Natural killer cell (primary cell): ENCODE data around the gene CRAMP1. TPM values are rescaled to one million over a fixed set of nuclear protein-coding genes. Genes with fewer than 3 reads are reported as not detected.
A peak's percentile ranks its signal among the peaks of the same experiment; 100 is the strongest.

Source experiments
- ATAC-seq, 3 donors: fragments of 150-1000 bp in 2 of 3; fragments of 200-7000 bp in 1 of 3; cut with Tn5 transposase; 1 replicate in 1 of 3; 2 replicates in 2 of 3; pipeline ENCODE4 v1.10.0; 2021; ENCODE audit warnings: mild to moderate bottlenecking in 2 of 3, moderate library complexity in 2 of 3
- DNase-seq, 2 donors: peaks; one replicate each; pipeline versions ENCODE4 v3.0.0 to v3.0.0-alpha.2; 2013 to 2021; ENCODE audit warnings: mixed read lengths in 1 of 2
- H3K27ac ChIP-seq: one replicate; pipeline ENCODE4 v1.5.1; 2013; ENCODE audit warnings: mild to moderate bottlenecking, low read length
- H3K27me3 ChIP-seq: one replicate; pipeline ENCODE4 v1.6.1; 2013; ENCODE audit warnings: low read length; ENCODE audit not compliant: control insufficient read depth, insufficient read depth
- H3K36me3 ChIP-seq: one replicate; pipeline ENCODE4 v1.6.1; 2013; ENCODE audit warnings: low read length; ENCODE audit not compliant: control insufficient read depth, insufficient read depth
- H3K4me1 ChIP-seq: one replicate; pipeline ENCODE4 v1.6.1; 2013; ENCODE audit warnings: low read length; ENCODE audit not compliant: control insufficient read depth, insufficient read depth
- H3K4me3 ChIP-seq: one replicate; pipeline ENCODE4 v1.5.1; 2013; ENCODE audit warnings: low read length
- H3K9me3 ChIP-seq: one replicate; pipeline ENCODE4 v1.6.1; 2013; ENCODE audit warnings: low read length; ENCODE audit not compliant: control insufficient read depth, insufficient read depth
- H3K27ac Mint-ChIP-seq, 2 donors: one replicate each; pipeline ENCODE4 v1.8.0; 2022; ENCODE audit warnings: mild to moderate bottlenecking in 2 of 2, mixed read lengths in 2 of 2, moderate library complexity in 1 of 2
- H3K27me3 Mint-ChIP-seq, 2 donors: one replicate each; pipeline ENCODE4 v1.8.0; 2022; ENCODE audit warnings: low read depth in 2 of 2, mixed read lengths in 2 of 2
- H3K36me3 Mint-ChIP-seq: one replicate; pipeline ENCODE4 v1.8.0; 2022; ENCODE audit warnings: mixed read lengths
- H3K4me1 Mint-ChIP-seq, 2 donors: one replicate each; pipeline ENCODE4 v1.8.0; 2022; ENCODE audit warnings: mixed read lengths in 2 of 2
- H3K4me3 Mint-ChIP-seq: one replicate; pipeline ENCODE4 v1.8.0; 2022; ENCODE audit warnings: mild to moderate bottlenecking, moderate library complexity, mixed read lengths
- H3K9me3 Mint-ChIP-seq, 2 donors: one replicate each; pipeline ENCODE4 v1.8.0; 2022; ENCODE audit warnings: mixed read lengths in 2 of 2
- WGBS: methylation state at CpG from one replicate; pipeline ENCODE4 v1.1.7; 2013; ENCODE audit warnings: missing lambda C conversion rate; ENCODE audit not compliant: insufficient coverage; 5-methylcytosine and 5-hydroxymethylcytosine counted together
- intact Hi-C: fragments of 100-400 bp; cut with micrococcal nuclease; formaldehyde crosslinking; loops from one replicate; pipeline ENCODE4 v1.14.2; 2022
- total RNA-seq, 4 donors: library from RNA; stranded (reverse); fragments of 120-200 nt in 1 of 4; gene quantifications; one replicate each; pipeline versions ENCODE4 v1.2.3 to v1.2.4, GENCODE V29; 2013 to 2022
- TF ChIP-seq, protein P1 (sequence below): fragments of 200-600 bp; IDR thresholded peaks from one replicate; pipeline ENCODE4 v1.8.0; 2022; ENCODE audit warnings: antibody characterized with exemption

The CRAMP1 gene
- total RNA-seq, 3 donors from 2014 or later (not counting 1 experiment from before 2014, with no cell fraction given): 47.8 to 49.8 (median 49.6) TPM

GRCh38 chr16:1613211-1613622, 1.1 kb downstream of the CRAMP1 start:
- intact Hi-C loops: loop anchor here (2.0 to 10.0 kb wide), 4 partner anchors 62 to 192 kb away; partner anchors contain the start of genes CLCN7, JPT2, MAPK8IP3 and UQCC4
- DNase-seq (peak in 1 of 2 donors; percentile 49), ATAC-seq (no peak)
- 2% methylated on average over 20 of the region's 20 CpGs for WGBS
- peaks cover 28 to 38% of the 10 kb centered on the region in 2 donors for H3K4me1 Mint-ChIP-seq
- peaks cover 9% of the 10 kb centered on the region for H3K9me3 ChIP-seq
- no peaks in the 10 kb centered on the region for H3K27me3 ChIP-seq
- peaks cover 0 to 3% of the 10 kb centered on the region in 2 donors for H3K9me3 Mint-ChIP-seq
- peaks cover 0 to 6% of the 10 kb centered on the region in 2 donors for H3K27me3 Mint-ChIP-seq
- H3K27ac ChIP-seq: no peak overlapping the region
- peak overlapping the region; percentile 57 for H3K4me3 ChIP-seq
- peak overlapping the region; percentile 88 for H3K4me3 Mint-ChIP-seq
- peaks cover 18% of the 10 kb centered on the region for H3K36me3 ChIP-seq
- H3K36me3 Mint-ChIP-seq: no peaks in the 10 kb centered on the region
- peak overlapping the region; percentile 68 to 82 for H3K27ac Mint-ChIP-seq
- TF ChIP-seq, protein P1, sequence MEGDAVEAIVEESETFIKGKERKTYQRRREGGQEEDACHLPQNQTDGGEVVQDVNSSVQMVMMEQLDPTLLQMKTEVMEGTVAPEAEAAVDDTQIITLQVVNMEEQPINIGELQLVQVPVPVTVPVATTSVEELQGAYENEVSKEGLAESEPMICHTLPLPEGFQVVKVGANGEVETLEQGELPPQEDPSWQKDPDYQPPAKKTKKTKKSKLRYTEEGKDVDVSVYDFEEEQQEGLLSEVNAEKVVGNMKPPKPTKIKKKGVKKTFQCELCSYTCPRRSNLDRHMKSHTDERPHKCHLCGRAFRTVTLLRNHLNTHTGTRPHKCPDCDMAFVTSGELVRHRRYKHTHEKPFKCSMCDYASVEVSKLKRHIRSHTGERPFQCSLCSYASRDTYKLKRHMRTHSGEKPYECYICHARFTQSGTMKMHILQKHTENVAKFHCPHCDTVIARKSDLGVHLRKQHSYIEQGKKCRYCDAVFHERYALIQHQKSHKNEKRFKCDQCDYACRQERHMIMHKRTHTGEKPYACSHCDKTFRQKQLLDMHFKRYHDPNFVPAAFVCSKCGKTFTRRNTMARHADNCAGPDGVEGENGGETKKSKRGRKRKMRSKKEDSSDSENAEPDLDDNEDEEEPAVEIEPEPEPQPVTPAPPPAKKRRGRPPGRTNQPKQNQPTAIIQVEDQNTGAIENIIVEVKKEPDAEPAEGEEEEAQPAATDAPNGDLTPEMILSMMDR: no peak
- H3K4me1 ChIP-seq: peaks cover 40% of the 10 kb centered on the region

DNA sequence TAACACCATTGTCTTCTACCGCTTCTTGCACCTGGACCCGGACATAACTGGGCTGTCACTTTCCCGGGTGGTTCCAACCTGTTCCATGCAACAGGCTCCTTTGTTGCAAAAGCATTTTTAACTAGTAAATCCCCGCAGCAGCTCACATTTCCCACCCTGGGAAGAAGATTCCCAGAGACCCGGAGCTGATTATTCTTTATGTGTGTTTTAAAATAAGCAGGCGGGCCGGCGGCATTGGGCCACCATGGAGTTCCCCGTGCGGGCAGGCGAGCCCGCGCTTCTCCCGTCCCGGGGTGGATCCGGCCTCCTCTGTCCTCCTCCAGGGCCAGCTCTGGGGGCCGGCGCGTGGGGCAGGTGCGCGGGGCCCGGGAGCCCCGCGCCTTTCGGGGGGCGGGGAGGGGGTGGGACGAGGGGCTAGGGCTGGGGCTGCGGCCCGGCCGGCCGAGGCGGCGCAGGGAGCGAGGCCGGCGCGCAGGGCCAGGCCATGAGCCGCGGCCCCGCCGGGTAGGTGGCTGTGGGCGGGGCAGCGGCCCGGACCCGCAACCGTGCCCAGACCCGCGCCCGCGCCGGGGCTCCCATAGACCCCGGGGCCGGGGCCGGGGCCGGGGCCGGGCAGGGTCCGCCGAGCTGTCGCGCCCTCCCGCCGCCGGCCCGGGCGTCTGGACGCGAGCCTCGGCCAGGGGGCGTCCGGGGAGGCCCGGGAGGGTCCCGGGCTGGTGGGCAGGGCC, 1.7 kb downstream of the CRAMP1 start:
- peak in 1 of 2 donors; percentile 40 for DNase-seq
- H3K27me3 ChIP-seq: no peaks in the 10 kb centered on the region
- ATAC-seq: no peak
- peaks cover 0 to 3% of the 10 kb centered on the region in 2 donors for H3K9me3 Mint-ChIP-seq
- H3K4me3 Mint-ChIP-seq: peak overlapping the region; percentile 88
- H3K4me3 ChIP-seq: peak overlapping the region; percentile 8
- H3K27ac ChIP-seq: no peak overlapping the region
- peaks cover 22% of the 10 kb centered on the region for H3K36me3 ChIP-seq
- peak overlapping the region; percentile 68 to 82 for H3K27ac Mint-ChIP-seq
- peaks cover 40% of the 10 kb centered on the region for H3K4me1 ChIP-seq
- TF ChIP-seq, protein P1: no peak
- H3K9me3 ChIP-seq: peaks cover 9% of the 10 kb centered on the region
- H3K27me3 Mint-ChIP-seq: peaks cover 0 to 6% of the 10 kb centered on the region in 2 donors
- intact Hi-C loops: loop anchor here (2.0 to 10.0 kb wide), 4 partner anchors 61 to 193 kb away; partner anchors contain the start of genes CLCN7, JPT2, MAPK8IP3 and UQCC4
- WGBS: under 1% methylated on average over 68 of the region's 72 CpGs
- no peaks in the 10 kb centered on the region for H3K36me3 Mint-ChIP-seq
- peaks cover 28 to 38% of the 10 kb centered on the region in 2 donors for H3K4me1 Mint-ChIP-seq

GRCh38 chr16:1614456-1615102, 2.4 kb downstream of the CRAMP1 start:
- Histone ChIP-seq H3K4me3 (peak overlapping the region; percentile 22), H3K27ac (no peak overlapping the region), H3K9me3 (peaks cover 9% of the 10 kb centered on the region), H3K4me1 (peaks cover 40% of the 10 kb centered on the region), H3K36me3 (peaks cover 22% of the 10 kb centered on the region), H3K27me3 (no peaks in the 10 kb centered on the region)
- intact Hi-C loops: loop anchor here (5.0 to 10.0 kb wide), 2 partner anchors 60 to 93 kb away; partner anchors contain the start of genes JPT2 and MAPK8IP3
- peaks cover 0 to 3% of the 10 kb centered on the region in 2 donors for H3K9me3 Mint-ChIP-seq
- peak overlapping the region; percentile 78 for H3K4me3 Mint-ChIP-seq
- TF ChIP-seq, protein P1: no peak
- H3K27me3 Mint-ChIP-seq: peaks cover 0 to 6% of the 10 kb centered on the region in 2 donors
- H3K36me3 Mint-ChIP-seq: no peaks in the 10 kb centered on the region
- DNase-seq (peak; percentile 17 to 46), ATAC-seq (no peak)
- peaks cover 28 to 42% of the 10 kb centered on the region in 2 donors for H3K4me1 Mint-ChIP-seq
- WGBS: 2% methylated on average over 80 of the region's 80 CpGs
- H3K27ac Mint-ChIP-seq: peak overlapping the region in 1 of 2 donors; percentile 73
